ENCODE data around the gene XYLT1. TPM values are rescaled to one million over a fixed set of nuclear protein-coding genes. Genes with fewer than 3 reads are reported as not detected.

The XYLT1 gene
- total and polyA plus RNA-seq, 2 of the 4 experiments (the other 2 are of a cell fraction), result 9.0 to 12.7 TPM

DNA sequence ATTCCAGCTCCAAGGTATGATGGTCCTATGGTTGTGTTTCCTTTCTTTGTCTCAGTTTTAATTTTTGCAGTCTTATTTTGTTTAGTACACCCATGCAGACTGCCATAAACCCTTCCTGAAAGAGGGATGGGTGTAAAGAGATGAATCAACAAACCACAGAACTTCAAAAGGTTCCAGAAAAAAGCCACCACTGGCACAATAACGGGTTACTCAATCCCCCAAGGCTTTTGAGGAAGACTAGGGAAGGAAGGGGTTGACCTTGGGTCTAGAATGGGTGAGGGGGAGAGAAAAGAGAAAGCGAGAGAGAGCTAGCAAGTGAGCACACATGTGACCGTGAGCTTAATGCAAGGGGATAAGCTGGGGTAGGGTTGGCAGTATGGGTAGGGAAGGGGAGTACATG is 168.1 kb downstream of the XYLT1 start:
- no peak overlapping the region for H4K5ac ChIP-seq (ENCODE audit: low read depth, low read length)
- no peaks in the 10 kb centered on the region for H3K27me3 ChIP-seq (ENCODE audit: control insufficient read depth, insufficient read depth, low read length)
- DNase-seq (no peak), ATAC-seq (ENCODE audit: low read depth) (no peak)
- no peak overlapping the region for H4K91ac ChIP-seq (ENCODE audit: insufficient read depth, low read depth, low read length)
- 100% methylated on average over 1 of the region's 3 CpGs; no CpG with 5 or more reads in 1 of the 2 experiments for WGBS, 2 experiments (ENCODE audit: extremely low coverage in 2 of 2, insufficient read length in 1 of 2)
- H3K18ac ChIP-seq (ENCODE audit: low read depth, low read length), result no peak overlapping the region
- H3K9ac ChIP-seq (ENCODE audit: low read depth, low read length), result no peak overlapping the region
- H4K8ac ChIP-seq (ENCODE audit: low read depth in 2 of 2, low read length in 2 of 2), result no peak overlapping the region
- intact Hi-C loops (cut with micrococcal nuclease) (no loop called here), dilution Hi-C loops (cut with HindIII; ENCODE audit: low sequenced_read_pairs, unreplicated experiment) (no loop called here), in situ Hi-C loops (cut with MboI; ENCODE audit: low sequenced_read_pairs) (no loop called here)
- H2BK120ac ChIP-seq (ENCODE audit: low read depth, low read length), result no peak overlapping the region
- no peak overlapping the region for H3K56ac ChIP-seq (ENCODE audit: extremely low read depth, insufficient read depth, low read length)
- no peak overlapping the region for H3K23ac ChIP-seq (ENCODE audit: low read depth, low read length)
- no peaks in the 10 kb centered on the region for H3K36me3 ChIP-seq (ENCODE audit: control insufficient read depth, insufficient read depth, low read length)
- ChIA-PET CTCF (no interaction called here), POLR2A (ENCODE audit: unreplicated experiment) (no interaction called here)
- peaks cover 4% of the 10 kb centered on the region; the same call in 1 of the 2 replicates for H4K20me1 ChIP-seq (ENCODE audit: insufficient read depth, low read length)
- H2AK9ac ChIP-seq (replicated peaks; ENCODE audit: low read depth, low read length, poor library complexity), result no peak overlapping the region
- TF ChIP-seq CEBPB (IDR thresholded peaks at IDR 0.05; ENCODE audit: low read depth, low read length), result no peak
- TF ChIP-seq MXI1 (IDR thresholded peaks at IDR 0.05; ENCODE audit: borderline replicate concordance, low read depth, low read length), result no peak
- TF ChIP-seq POLR2A (IDR thresholded peaks at IDR 0.05; ENCODE audit: low read depth, low read length), result no peak
- no peak for TF ChIP-seq RFX5 (IDR thresholded peaks at IDR 0.05; ENCODE audit: low read depth, low read length)
- TF ChIP-seq NFE2L2 (IDR thresholded peaks at IDR 0.05; ENCODE audit: low read depth, low read length), result no peak
- TF ChIP-seq, protein P1, sequence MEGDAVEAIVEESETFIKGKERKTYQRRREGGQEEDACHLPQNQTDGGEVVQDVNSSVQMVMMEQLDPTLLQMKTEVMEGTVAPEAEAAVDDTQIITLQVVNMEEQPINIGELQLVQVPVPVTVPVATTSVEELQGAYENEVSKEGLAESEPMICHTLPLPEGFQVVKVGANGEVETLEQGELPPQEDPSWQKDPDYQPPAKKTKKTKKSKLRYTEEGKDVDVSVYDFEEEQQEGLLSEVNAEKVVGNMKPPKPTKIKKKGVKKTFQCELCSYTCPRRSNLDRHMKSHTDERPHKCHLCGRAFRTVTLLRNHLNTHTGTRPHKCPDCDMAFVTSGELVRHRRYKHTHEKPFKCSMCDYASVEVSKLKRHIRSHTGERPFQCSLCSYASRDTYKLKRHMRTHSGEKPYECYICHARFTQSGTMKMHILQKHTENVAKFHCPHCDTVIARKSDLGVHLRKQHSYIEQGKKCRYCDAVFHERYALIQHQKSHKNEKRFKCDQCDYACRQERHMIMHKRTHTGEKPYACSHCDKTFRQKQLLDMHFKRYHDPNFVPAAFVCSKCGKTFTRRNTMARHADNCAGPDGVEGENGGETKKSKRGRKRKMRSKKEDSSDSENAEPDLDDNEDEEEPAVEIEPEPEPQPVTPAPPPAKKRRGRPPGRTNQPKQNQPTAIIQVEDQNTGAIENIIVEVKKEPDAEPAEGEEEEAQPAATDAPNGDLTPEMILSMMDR (conservative IDR thresholded peaks at IDR 0.05; ENCODE audit: low read depth, low read length), result no peak
- no peak for TF ChIP-seq RAD21 (IDR thresholded peaks at IDR 0.05; ENCODE audit: low read length)
- TF ChIP-seq CHD1 (IDR thresholded peaks at IDR 0.05; ENCODE audit: low read depth, low read length), result no peak
- TF ChIP-seq MAFK (IDR thresholded peaks at IDR 0.05; ENCODE audit: low read depth, low read length), result no peak
- TF ChIP-seq, protein P2, sequence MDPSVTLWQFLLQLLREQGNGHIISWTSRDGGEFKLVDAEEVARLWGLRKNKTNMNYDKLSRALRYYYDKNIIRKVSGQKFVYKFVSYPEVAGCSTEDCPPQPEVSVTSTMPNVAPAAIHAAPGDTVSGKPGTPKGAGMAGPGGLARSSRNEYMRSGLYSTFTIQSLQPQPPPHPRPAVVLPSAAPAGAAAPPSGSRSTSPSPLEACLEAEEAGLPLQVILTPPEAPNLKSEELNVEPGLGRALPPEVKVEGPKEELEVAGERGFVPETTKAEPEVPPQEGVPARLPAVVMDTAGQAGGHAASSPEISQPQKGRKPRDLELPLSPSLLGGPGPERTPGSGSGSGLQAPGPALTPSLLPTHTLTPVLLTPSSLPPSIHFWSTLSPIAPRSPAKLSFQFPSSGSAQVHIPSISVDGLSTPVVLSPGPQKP (IDR thresholded peaks at IDR 0.05; ENCODE audit: borderline replicate concordance, low read depth, low read length), result no peak
- TF ChIP-seq BHLHE40 (IDR thresholded peaks at IDR 0.05; ENCODE audit: low read depth, low read length), result no peak
- no peak for TF ChIP-seq FOS (IDR thresholded peaks at IDR 0.05; ENCODE audit: low read depth, low read length)
- no peak for TF ChIP-seq RCOR1 (IDR thresholded peaks at IDR 0.05; ENCODE audit: insufficient replicate concordance, low read length)
- TF ChIP-seq, protein P3, sequence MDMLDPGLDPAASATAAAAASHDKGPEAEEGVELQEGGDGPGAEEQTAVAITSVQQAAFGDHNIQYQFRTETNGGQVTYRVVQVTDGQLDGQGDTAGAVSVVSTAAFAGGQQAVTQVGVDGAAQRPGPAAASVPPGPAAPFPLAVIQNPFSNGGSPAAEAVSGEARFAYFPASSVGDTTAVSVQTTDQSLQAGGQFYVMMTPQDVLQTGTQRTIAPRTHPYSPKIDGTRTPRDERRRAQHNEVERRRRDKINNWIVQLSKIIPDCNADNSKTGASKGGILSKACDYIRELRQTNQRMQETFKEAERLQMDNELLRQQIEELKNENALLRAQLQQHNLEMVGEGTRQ (IDR thresholded peaks at IDR 0.05; ENCODE audit: low read depth, low read length), result no peak
- no peak for TF ChIP-seq MAZ (IDR thresholded peaks at IDR 0.05; ENCODE audit: borderline replicate concordance, low read depth, low read length)
- no peak for TF ChIP-seq SMC3 (IDR thresholded peaks at IDR 0.05; ENCODE audit: low read depth, low read length)
- peaks cover 6% of the 10 kb centered on the region; the same call in 1 of the 2 replicates for H3K9me1 ChIP-seq (ENCODE audit: insufficient read depth, low read length)
- H3K4me2 ChIP-seq (ENCODE audit: low read depth, low read length), result no peak overlapping the region
- no TSS peak for BruUV-seq (replicated peaks)
- H2AK5ac ChIP-seq (ENCODE audit: low read depth, low read length), result no peak overlapping the region
- no peak overlapping the region for H3K4ac ChIP-seq (ENCODE audit: low read depth, low read length)
- H3K4me3 ChIP-seq (ENCODE audit: insufficient read depth, low read depth, low read length), result no peak overlapping the region
- no peak overlapping the region for H3K14ac ChIP-seq (replicated peaks; ENCODE audit: low read depth, low read length)
- no peak overlapping the region for H3K27ac ChIP-seq (ENCODE audit: insufficient read depth, low read length)
- H3K4me1 ChIP-seq (ENCODE audit: control insufficient read depth, insufficient read depth, low read length), result no peaks in the 10 kb centered on the region
- no peak overlapping the region for H2AFZ ChIP-seq (replicated peaks; ENCODE audit: low read length, poor library complexity)
- peaks cover 5 to 10% of the 10 kb centered on the region in 2 experiments; a peak in 3 of 4 replicates for H3K79me1 ChIP-seq (ENCODE audit: low read depth in 1 of 2, low read length in 2 of 2)
- H2BK15ac ChIP-seq (ENCODE audit: low read depth, low read length), result no peak overlapping the region
- H2BK20ac ChIP-seq (ENCODE audit: low read depth, low read length), result no peak overlapping the region
- H2BK5ac ChIP-seq (ENCODE audit: low read depth, low read length, poor library complexity, severe bottlenecking), result no peak overlapping the region
- H3K9me3 ChIP-seq (ENCODE audit: control insufficient read depth, insufficient read depth, low read length), result no peaks in the 10 kb centered on the region
